Measurements from ENCODE around the gene RASSF10.

- TF ChIP-seq POLR2A (IDR thresholded peaks at IDR 0.05; ENCODE audit: extremely low read depth, insufficient read length), result no peak
- TF ChIP-seq CTCF (IDR thresholded peaks at IDR 0.05; ENCODE audit: low read depth, low read length), result no peak
- no peak for TF ChIP-seq MYC (IDR thresholded peaks at IDR 0.05; ENCODE audit: low read depth, low read length)
- TF ChIP-seq, protein P1, sequence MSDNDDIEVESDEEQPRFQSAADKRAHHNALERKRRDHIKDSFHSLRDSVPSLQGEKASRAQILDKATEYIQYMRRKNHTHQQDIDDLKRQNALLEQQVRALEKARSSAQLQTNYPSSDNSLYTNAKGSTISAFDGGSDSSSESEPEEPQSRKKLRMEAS (IDR thresholded peaks at IDR 0.05; ENCODE audit: low read depth, low read length), result no peak
Observed at GRCh38 chr11:13055200-13055599, 46.1 kb downstream of the RASSF10 start.
